H9 (cell line): ENCODE data around the gene CC2D2B. TPM values are rescaled to one million over a fixed set of nuclear protein-coding genes. Genes with fewer than 3 reads are reported as not detected.

Experiments
- DNase-seq: peaks from one replicate; pipeline ENCODE4 v3.0.0-alpha.2; 2017
- H2AFZ ChIP-seq: one replicate; pipeline ENCODE4 v1.6.1; 2013; ENCODE audit warnings: mild to moderate bottlenecking, low read length, control low read depth, moderate library complexity
- H2AK5ac ChIP-seq: 2 replicates; pipeline ENCODE4 v1.6.1; 2013; ENCODE audit warnings: low read length, control low read depth, mixed read lengths; ENCODE audit not compliant: insufficient read length
- H2BK120ac ChIP-seq: one replicate; pipeline ENCODE4 v1.6.1; 2013; ENCODE audit warnings: low read depth, mild to moderate bottlenecking, low read length, control low read depth, inconsistent platforms; ENCODE audit not compliant: poor library complexity, severe bottlenecking
- H2BK12ac ChIP-seq: 2 replicates; pipeline ENCODE4 v1.6.1; 2013; ENCODE audit warnings: low read length, control low read depth, mixed read lengths, low read depth; ENCODE audit not compliant: insufficient read length
- H2BK15ac ChIP-seq: 2 replicates; pipeline ENCODE4 v1.6.1; 2013; ENCODE audit warnings: low read depth, low read length, control low read depth
- H2BK20ac ChIP-seq: one replicate; pipeline ENCODE4 v1.6.1; 2013; ENCODE audit warnings: low read depth, mild to moderate bottlenecking, low read length, control low read depth, inconsistent platforms; ENCODE audit not compliant: poor library complexity, severe bottlenecking
- H2BK5ac ChIP-seq: 2 replicates; pipeline ENCODE4 v1.6.1; 2013; ENCODE audit warnings: low read length, control low read depth, mixed read lengths; ENCODE audit not compliant: insufficient read length
- H3K14ac ChIP-seq: 2 replicates; pipeline ENCODE4 v1.6.1; 2013; ENCODE audit warnings: low read length, control low read depth; ENCODE audit not compliant: insufficient read depth
- H3K18ac ChIP-seq: 2 replicates; pipeline ENCODE4 v1.6.1; 2013; ENCODE audit warnings: low read depth, mild to moderate bottlenecking, mixed read lengths, low read length, control low read depth; ENCODE audit not compliant: insufficient read length
- H3K23ac ChIP-seq: 2 replicates; pipeline ENCODE4 v1.6.1; 2013; ENCODE audit warnings: low read length, control low read depth, mixed read lengths, low read depth; ENCODE audit not compliant: insufficient read length
- H3K23me2 ChIP-seq: 2 replicates; pipeline ENCODE4 v1.6.1; 2013; ENCODE audit warnings: low read depth, mild to moderate bottlenecking, mixed read lengths, low read length, control low read depth; ENCODE audit not compliant: insufficient read length, poor library complexity, severe bottlenecking
- H3K27ac ChIP-seq: 2 replicates; pipeline ENCODE4 v1.5.1; 2013; ENCODE audit warnings: low read length, control low read depth, mixed read lengths, low read depth; ENCODE audit not compliant: insufficient read length
- H3K27me3 ChIP-seq: 2 replicates; pipeline ENCODE4 v1.6.1; 2013; ENCODE audit warnings: low read length, control low read depth, inconsistent platforms; ENCODE audit not compliant: insufficient read depth
- H3K4ac ChIP-seq: 2 replicates; pipeline ENCODE4 v1.6.1; 2013; ENCODE audit warnings: low read depth, mild to moderate bottlenecking, control low read depth, inconsistent platforms, low read length, moderate library complexity
- H3K4me1 ChIP-seq: 2 replicates; pipeline ENCODE4 v1.6.1; 2013; ENCODE audit warnings: low read length, control low read depth, inconsistent platforms; ENCODE audit not compliant: insufficient read depth
- H3K4me2 ChIP-seq: 2 replicates; pipeline ENCODE4 v1.6.1; 2013; ENCODE audit warnings: low read length, control low read depth, mixed read lengths; ENCODE audit not compliant: insufficient read length, insufficient read depth
- H3K56ac ChIP-seq: 2 replicates; pipeline ENCODE4 v1.6.1; 2013; ENCODE audit warnings: low read depth, mild to moderate bottlenecking, mixed read lengths, low read length, control low read depth; ENCODE audit not compliant: insufficient read length
- H3K79me1 ChIP-seq: 2 replicates; pipeline ENCODE4 v1.6.1; 2013; ENCODE audit warnings: low read depth, mild to moderate bottlenecking, moderate library complexity, low read length, control low read depth, inconsistent platforms; ENCODE audit not compliant: insufficient read depth, poor library complexity, severe bottlenecking
- H3K79me2 ChIP-seq: 2 replicates; pipeline ENCODE4 v1.6.1; 2013; ENCODE audit warnings: low read length, control low read depth, inconsistent platforms; ENCODE audit not compliant: insufficient read depth
- H3K9ac ChIP-seq: 2 replicates; pipeline ENCODE4 v1.6.1; 2013; ENCODE audit warnings: low read length, control low read depth, mixed read lengths; ENCODE audit not compliant: insufficient read length; ENCODE audit errors: extremely low read depth
- H3K9me3 ChIP-seq: one replicate; pipeline ENCODE4 v1.6.1; 2013; ENCODE audit warnings: low read depth, low read length, inconsistent platforms; ENCODE audit not compliant: control insufficient read depth
- H3T11ph ChIP-seq: one replicate; pipeline ENCODE4 v1.6.1; 2013; ENCODE audit warnings: mild to moderate bottlenecking, low read length, control low read depth, inconsistent platforms
- H4K20me1 ChIP-seq: one replicate; pipeline ENCODE4 v1.6.1; 2013; ENCODE audit not compliant: control insufficient read depth, insufficient read length, insufficient read depth
- H4K5ac ChIP-seq: 2 replicates; pipeline ENCODE4 v1.6.1; 2013; ENCODE audit warnings: low read depth, mild to moderate bottlenecking, mixed read lengths, low read length, control low read depth; ENCODE audit not compliant: insufficient read length
- H4K8ac ChIP-seq: replicated peaks from 2 replicates; pipeline ENCODE4 v1.6.1; 2013; ENCODE audit warnings: low read length, control low read depth, mixed read lengths, low read depth; ENCODE audit not compliant: insufficient read length
- H4K91ac ChIP-seq: 2 replicates; pipeline ENCODE4 v1.6.1; 2013; ENCODE audit warnings: low read depth, mild to moderate bottlenecking, moderate library complexity, mixed read lengths, low read length, control low read depth; ENCODE audit not compliant: insufficient read length
- H3K27ac Mint-ChIP-seq, 3 experiments: 2 replicates in 2 of 3; 3 replicates in 1 of 3; pipeline ENCODE4 v1.8.0; 2020 to 2021; ENCODE audit warnings: mixed read lengths in 3 of 3, mild to moderate bottlenecking in 1 of 3, moderate library complexity in 1 of 3
- H3K27me3 Mint-ChIP-seq: 2 replicates; pipeline ENCODE4 v1.8.0; 2021; ENCODE audit warnings: low read depth, mild to moderate bottlenecking, moderate library complexity, mixed read lengths
- H3K36me3 Mint-ChIP-seq, 3 experiments: 2 replicates in 2 of 3; 3 replicates in 1 of 3; pipeline ENCODE4 v1.8.0; 2020 to 2021; ENCODE audit warnings: low read depth in 3 of 3, mixed read lengths in 3 of 3; ENCODE audit not compliant: insufficient read depth in 1 of 3
- H3K4me1 Mint-ChIP-seq, 2 experiments: 2 replicates each; pipeline ENCODE4 v1.8.0; 2020; ENCODE audit warnings: mixed read lengths in 2 of 2
- H3K4me3 Mint-ChIP-seq, 2 experiments: 2 replicates in 1 of 2; 3 replicates in 1 of 2; pipeline ENCODE4 v1.8.0; 2020 to 2021; ENCODE audit warnings: mild to moderate bottlenecking in 2 of 2, mixed read lengths in 2 of 2, moderate library complexity in 1 of 2
- H3K9me3 Mint-ChIP-seq, 2 experiments: 2 replicates in 1 of 2; 3 replicates in 1 of 2; pipeline ENCODE4 v1.8.0; 2020; ENCODE audit warnings: mild to moderate bottlenecking in 2 of 2, mixed read lengths in 2 of 2, moderate library complexity in 1 of 2
- WGBS: extraction: QIAGEN DNeasy Blood & Tissue Kit; methylation state at CpG from one replicate; pipeline ENCODE4 v1.1.7; 2013; ENCODE audit warnings: missing lambda C conversion rate, low lambda C conversion rate, mixed read lengths; ENCODE audit not compliant: insufficient read length; ENCODE audit errors: extremely low coverage; 5-methylcytosine and 5-hydroxymethylcytosine counted together
- total RNA-seq: library from RNA; stranded (reverse); gene quantifications from 2 replicates; pipeline ENCODE4 v1.2.1, GENCODE V29; 2021
- TF ChIP-seq, protein P1 (sequence below): fragments of 200-600 bp; sonication (generic); conservative IDR thresholded peaks from 3 replicates; pipeline ENCODE4 v1.8.0; 2021; ENCODE audit warnings: antibody characterized with exemption, mild to moderate bottlenecking

The CC2D2B gene
- total RNA-seq, 1 experiment from 2014 or later: 0.72 TPM

DNA sequence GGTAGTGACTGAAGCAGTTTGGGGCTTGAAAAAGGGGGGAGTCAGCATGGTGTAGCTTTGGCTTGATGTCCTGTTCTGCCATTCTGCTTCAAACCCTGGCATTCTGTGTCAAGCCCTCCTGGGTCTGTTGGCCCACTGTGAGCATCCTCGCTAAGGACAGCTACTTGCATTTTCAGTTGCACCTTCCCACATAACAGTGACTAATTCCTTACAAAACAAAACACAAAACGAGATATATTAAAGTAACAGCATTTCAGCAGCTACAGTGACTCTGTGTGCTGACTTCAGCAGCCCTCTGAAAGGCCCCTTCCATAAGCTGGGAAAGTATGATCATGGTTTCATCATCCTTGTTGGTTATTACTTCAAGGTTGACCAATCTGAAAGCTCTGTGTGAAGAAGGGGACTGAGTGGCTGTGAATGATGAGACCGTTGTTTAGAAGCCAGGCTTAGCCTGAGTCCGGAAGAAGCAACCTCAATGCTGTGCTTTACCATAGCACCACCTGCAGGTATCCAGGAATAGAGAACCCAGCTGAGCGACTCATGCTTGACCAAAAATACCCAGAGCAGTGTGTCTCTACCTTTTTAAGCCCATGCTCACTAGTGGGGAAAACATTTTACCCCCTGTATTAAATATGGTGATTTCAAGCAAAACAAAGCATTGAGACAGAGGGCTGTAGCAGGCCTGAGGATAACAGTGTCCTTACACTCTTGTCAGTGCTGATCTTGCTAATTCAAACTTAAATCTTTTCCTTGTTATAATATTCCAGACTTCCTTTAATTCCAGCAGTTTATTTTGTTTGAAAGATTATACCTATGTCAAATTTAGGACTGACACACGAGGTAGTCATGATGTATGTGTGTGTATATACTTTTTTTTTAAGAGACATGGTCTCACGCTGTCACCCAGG is 42.6 kb upstream of the CC2D2B start:
- Histone ChIP-seq H3K27ac (no peak overlapping the region), H2AK5ac (no peak overlapping the region), H3K9me3 (no peaks in the 10 kb centered on the region), H2AFZ (no peak overlapping the region), H2BK5ac (no peak overlapping the region), H3K23me2 (no peaks in the 10 kb centered on the region), H4K20me1 (no peaks in the 10 kb centered on the region), H2BK120ac (no peak overlapping the region), H2BK15ac (no peak overlapping the region), H3K79me1 (no peaks in the 10 kb centered on the region), H3T11ph (no peak overlapping the region), H3K4ac (no peak overlapping the region), H3K9ac (no peak overlapping the region), H3K79me2 (no peaks in the 10 kb centered on the region; the same call in 1 of the 2 replicates), H4K5ac (no peak overlapping the region), H3K27me3 (no peaks in the 10 kb centered on the region), H4K8ac (no peak overlapping the region), H3K23ac (no peak overlapping the region), H2BK12ac (no peak overlapping the region), H4K91ac (no peak overlapping the region), H3K14ac (no peak overlapping the region), H3K56ac (no peak overlapping the region), H3K4me1 (no peaks in the 10 kb centered on the region), H2BK20ac (no peak overlapping the region), H3K4me2 (no peak overlapping the region), H3K18ac (no peak overlapping the region)
- H3K9me3 Mint-ChIP-seq: no peaks in the 10 kb centered on the region
- peak; percentile 58 for DNase-seq
- H3K4me1 Mint-ChIP-seq: no peaks in the 10 kb centered on the region; a peak in 1 of 4 replicates
- H3K27me3 Mint-ChIP-seq: no peaks in the 10 kb centered on the region
- no peaks in the 10 kb centered on the region; a peak in 1 of 7 replicates for H3K36me3 Mint-ChIP-seq
- no peak overlapping the region for H3K27ac Mint-ChIP-seq
- no peak overlapping the region for H3K4me3 Mint-ChIP-seq
- WGBS: no CpG with 5 or more reads among the region's 7 CpGs
- TF ChIP-seq, protein P1, sequence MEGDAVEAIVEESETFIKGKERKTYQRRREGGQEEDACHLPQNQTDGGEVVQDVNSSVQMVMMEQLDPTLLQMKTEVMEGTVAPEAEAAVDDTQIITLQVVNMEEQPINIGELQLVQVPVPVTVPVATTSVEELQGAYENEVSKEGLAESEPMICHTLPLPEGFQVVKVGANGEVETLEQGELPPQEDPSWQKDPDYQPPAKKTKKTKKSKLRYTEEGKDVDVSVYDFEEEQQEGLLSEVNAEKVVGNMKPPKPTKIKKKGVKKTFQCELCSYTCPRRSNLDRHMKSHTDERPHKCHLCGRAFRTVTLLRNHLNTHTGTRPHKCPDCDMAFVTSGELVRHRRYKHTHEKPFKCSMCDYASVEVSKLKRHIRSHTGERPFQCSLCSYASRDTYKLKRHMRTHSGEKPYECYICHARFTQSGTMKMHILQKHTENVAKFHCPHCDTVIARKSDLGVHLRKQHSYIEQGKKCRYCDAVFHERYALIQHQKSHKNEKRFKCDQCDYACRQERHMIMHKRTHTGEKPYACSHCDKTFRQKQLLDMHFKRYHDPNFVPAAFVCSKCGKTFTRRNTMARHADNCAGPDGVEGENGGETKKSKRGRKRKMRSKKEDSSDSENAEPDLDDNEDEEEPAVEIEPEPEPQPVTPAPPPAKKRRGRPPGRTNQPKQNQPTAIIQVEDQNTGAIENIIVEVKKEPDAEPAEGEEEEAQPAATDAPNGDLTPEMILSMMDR: peak; percentile 76
